ENCODE measurements around the gene TCIRG1. TPM values are rescaled to one million over a fixed set of nuclear protein-coding genes. Genes with fewer than 3 reads are reported as not detected.
A peak's percentile ranks its signal among the peaks of the same experiment; 100 is the strongest.

Gene TCIRG1
- total and polyA plus RNA-seq, 7 experiments from 2014 or later = 27.3 to 381 (median 167) TPM

DNA sequence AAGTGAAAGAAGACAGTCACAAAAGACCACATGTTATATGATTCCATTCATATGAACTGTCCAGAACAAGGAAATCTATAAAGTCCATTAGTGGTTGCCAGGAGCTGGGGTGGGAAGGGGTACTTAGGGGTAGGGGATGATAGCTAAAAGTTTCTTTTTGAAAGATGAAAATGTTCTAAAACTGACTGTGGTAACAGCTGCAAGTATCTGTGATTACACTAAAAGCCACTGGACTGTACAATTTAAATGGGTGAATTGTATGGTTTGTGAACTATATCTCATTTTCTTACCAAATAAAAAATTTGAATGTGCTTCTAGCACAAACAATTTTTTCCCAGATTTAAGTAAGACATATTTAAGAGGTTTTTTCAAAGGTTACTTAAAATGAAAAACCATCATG, 60.2 kb downstream of the TCIRG1 start:
- Histone ChIP-seq H3K4me1 (ENCODE audit: control insufficient read depth in 2 of 2, insufficient read depth in 2 of 2, low read length in 2 of 2) (peaks cover 0 to 5% of the 10 kb centered on the region in 2 donors), H3K27me3 (ENCODE audit: control insufficient read depth in 2 of 2, insufficient read depth in 2 of 2, low read length in 2 of 2) (no peaks in the 10 kb centered on the region), H3K27ac (ENCODE audit: low read depth, low read length) (peak overlapping the region; percentile 49), H3K4me3 (ENCODE audit: low read length) (no peak overlapping the region), H3K36me3 (ENCODE audit: control insufficient read depth in 2 of 3, insufficient read depth in 3 of 3, low read length in 3 of 3) (no peaks in the 10 kb centered on the region), H3K9me3 (ENCODE audit: control insufficient read depth in 2 of 3, low read length in 3 of 3) (no peaks in the 10 kb centered on the region)
- Mint-ChIP-seq H3K4me1 (peaks cover 9 to 25% (median 22%) of the 10 kb centered on the region in 7 donors), H3K9me3 (no peaks in the 10 kb centered on the region), H3K27me3 (no peaks in the 10 kb centered on the region), H3K36me3 (peaks cover 0 to 4% (median 0%) of the 10 kb centered on the region in 5 donors), H3K4me3 (peak overlapping the region in 8 of 10 donors; percentile 54 to 84 (median 80)), H3K27ac (peak overlapping the region in 8 of 9 donors; percentile 42 to 87 (median 75))
- ATAC-seq = no peak
- POLR2A ChIA-PET = no interaction called here
- CTCF ChIA-PET = no interaction called here
- intact Hi-C loops (cut with micrococcal nuclease) = loop anchor here in 1 of 2 donors (1.0 kb wide), 1 partner anchor 22 kb away; the partner anchor contains the start of gene CHKA
- DNase-seq = peak in 1 of 9 donors; percentile 2

DNA sequence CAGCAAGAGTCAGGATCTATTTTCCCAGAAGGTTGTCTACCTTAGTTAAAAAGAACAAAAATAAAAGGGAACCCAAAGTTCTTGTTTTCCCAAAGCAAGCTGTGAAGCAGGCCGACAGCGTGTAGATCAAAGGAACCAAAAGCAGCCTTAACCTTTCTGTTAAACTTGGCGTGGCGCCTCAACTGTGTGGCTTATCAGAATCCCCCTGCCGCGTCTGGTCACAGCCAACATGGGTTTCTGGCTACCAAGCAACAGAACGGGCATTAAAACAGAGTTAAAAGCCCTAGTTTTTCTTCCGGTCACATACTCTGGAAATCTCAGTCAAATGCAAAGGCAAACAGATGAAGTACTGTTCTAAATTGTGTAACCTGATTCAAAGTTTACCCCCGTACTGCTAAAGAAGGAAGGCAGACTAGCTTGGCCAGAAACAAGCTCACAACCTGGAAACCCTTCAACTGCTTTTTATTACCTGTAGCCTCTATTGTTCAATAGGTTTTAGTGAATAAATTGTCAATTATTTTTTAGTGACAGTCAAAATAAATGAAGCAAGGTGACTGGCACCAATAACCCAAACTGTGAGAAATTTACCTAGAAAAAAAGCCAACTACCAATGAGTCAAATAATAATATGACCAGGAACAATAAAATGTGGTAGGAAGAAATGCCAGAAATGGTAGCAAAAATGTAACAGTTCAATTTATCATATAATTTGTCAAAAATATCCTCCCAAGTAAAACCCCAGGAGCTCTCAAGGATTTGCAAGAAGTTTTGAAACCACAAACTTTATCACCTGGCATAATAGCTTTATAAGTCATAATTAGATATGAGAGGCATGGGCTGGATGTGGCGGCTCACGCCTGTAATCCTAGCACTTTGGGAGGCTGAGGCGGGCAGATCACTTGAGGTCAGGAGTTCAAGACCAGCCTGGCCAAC, 60.9 kb downstream of the TCIRG1 start:
- Mint-ChIP-seq H3K27ac (peak overlapping the region in 8 of 9 donors; percentile 42 to 87 (median 75)), H3K4me3 (peak overlapping the region; percentile 27 to 84 (median 78)), H3K36me3 (peaks cover 0 to 4% (median 0%) of the 10 kb centered on the region in 5 donors), H3K4me1 (peaks cover 9 to 25% (median 22%) of the 10 kb centered on the region in 7 donors), H3K27me3 (no peaks in the 10 kb centered on the region), H3K9me3 (no peaks in the 10 kb centered on the region)
- ATAC-seq (peak; percentile 82), DNase-seq (peak in 7 of 9 donors; percentile 26 to 50 (median 41))
- intact Hi-C loops (cut with micrococcal nuclease) = loop anchor here in 1 of 2 donors (1.0 kb wide), 1 partner anchor 22 kb away; the partner anchor contains the start of gene CHKA
- no peaks in the 10 kb centered on the region for H3K27me3 ChIP-seq (ENCODE audit: control insufficient read depth in 2 of 2, insufficient read depth in 2 of 2, low read length in 2 of 2)
- H3K27ac ChIP-seq (ENCODE audit: low read depth, low read length) = peak overlapping the region; percentile 49
- H3K36me3 ChIP-seq (ENCODE audit: control insufficient read depth in 2 of 3, insufficient read depth in 3 of 3, low read length in 3 of 3) = no peaks in the 10 kb centered on the region
- ChIA-PET CTCF (no interaction called here), POLR2A (interaction anchor here (0.9 kb wide), 1 partner anchor 9 kb away, joined by 3 read pairs; no protein-coding TSS in a partner anchor)
- H3K9me3 ChIP-seq (ENCODE audit: control insufficient read depth in 2 of 3, low read length in 3 of 3) = no peaks in the 10 kb centered on the region
- H3K4me3 ChIP-seq (ENCODE audit: low read length) = no peak overlapping the region
- peaks cover 0 to 5% of the 10 kb centered on the region in 2 donors for H3K4me1 ChIP-seq (ENCODE audit: control insufficient read depth in 2 of 2, insufficient read depth in 2 of 2, low read length in 2 of 2)

Small RNA genes lying within 50 kb of the gene (microRNA-seq; reads per million reads assigned to microRNA genes)
- not detected for gene MIR4691 (ENCODE audit: borderline microRNAs expressed)
- not detected for gene MIR6753 (ENCODE audit: borderline microRNAs expressed)
- gene MIR7113 (ENCODE audit: borderline microRNAs expressed) = not detected

Other genes with a start within 250 kb of the TCIRG1 start
- gene UNC93B1, start 34.9 kb upstream of the TCIRG1 start, total RNA-seq = 10 to 100 TPM; 10.1 to 76.3 (median 21.1) TPM
- 10 to 100 TPM in 1 of 2 donors, 1 to 10 TPM in 1; 4.3 to 12.7 TPM for gene UNC93B1, start 34.9 kb upstream of the TCIRG1 start, polyA plus RNA-seq
- gene ALDH3B1, start 28.7 kb upstream of the TCIRG1 start, total RNA-seq = 10 to 100 TPM in 1 of 5 experiments, 1 to 10 TPM in 1, under 1 TPM in 2, not detected in 1; 0.57 to 29.5 (median 1.9) TPM
- gene ALDH3B1, start 28.7 kb upstream of the TCIRG1 start, polyA plus RNA-seq = under 1 TPM in 1 of 2 donors, not detected in 1; 0.05 TPM
- gene NDUFS8, start 8.3 kb upstream of the TCIRG1 start, total RNA-seq = 100 to 1,000 TPM in 1 of 5 experiments, 10 to 100 TPM in 4; 67.1 to 126 (median 80.1) TPM
- gene NDUFS8, start 8.3 kb upstream of the TCIRG1 start, polyA plus RNA-seq = 100 to 1,000 TPM; 172 to 197 TPM
- 10 to 100 TPM in 2 of 5 experiments, 1 to 10 TPM in 3; 6.0 to 31.3 (median 7.3) TPM for gene CHKA, start 82.4 kb downstream of the TCIRG1 start, total RNA-seq
- 1 to 10 TPM; 1.4 to 4.4 TPM for gene CHKA, start 82.4 kb downstream of the TCIRG1 start, polyA plus RNA-seq
- 10 to 100 TPM; 32.7 to 68.2 (median 43.8) TPM for gene KMT5B, start 174.3 kb downstream of the TCIRG1 start, total RNA-seq
- 10 to 100 TPM; 42.2 to 58.6 TPM for gene KMT5B, start 174.3 kb downstream of the TCIRG1 start, polyA plus RNA-seq
- 10 to 100 TPM in 4 of 5 experiments, 1 to 10 TPM in 1; 9.5 to 20.0 (median 15.4) TPM for gene C11orf24, start 232.9 kb downstream of the TCIRG1 start, total RNA-seq
- 10 to 100 TPM in 1 of 2 donors, 1 to 10 TPM in 1; 5.7 to 11.5 TPM for gene C11orf24, start 232.9 kb downstream of the TCIRG1 start, polyA plus RNA-seq

Measured in naive thymus-derived CD4-positive, alpha-beta T cell (primary cell).